Measurements from ENCODE around the gene ARL4A.
A peak's percentile ranks its signal among the peaks of the same experiment; 100 is the strongest.

- TF ChIP-seq CTCF (IDR thresholded peaks at IDR 0.05) (no peak), EP300 (IDR thresholded peaks at IDR 0.05) (no peak), POLR2A (IDR thresholded peaks at IDR 0.05) (no peak), POLR2AphosphoS5 (IDR thresholded peaks at IDR 0.05) (peak; percentile 24)
Measured at GRCh38 chr7:12719981-12720865, 32.8 kb downstream of the ARL4A start.
